ENCODE measurements around the gene GALNT1.

GRCh38 chr18:35625232-35625631 is 43.7 kb downstream of the GALNT1 start:
- no peak for TF ChIP-seq CTCF (optimal IDR thresholded peaks at IDR 0.05 in 1 of 3, IDR thresholded peaks at IDR 0.05 in 1 of 3, conservative IDR thresholded peaks at IDR 0.05 in 1 of 3; ENCODE audit: extremely low read depth in 1 of 3, insufficient read depth in 2 of 3, low read length in 3 of 3)
- no peak for TF ChIP-seq EZH2 (IDR thresholded peaks at IDR 0.05; ENCODE audit: low read length)

Measured in keratinocyte (primary cell).